ENCODE measurements around the gene VTCN1.

Gene VTCN1

GRCh38 chr1:117208580-117208979, 2.1 kb downstream of the VTCN1 start:
- no peak for DNase-seq

DNA sequence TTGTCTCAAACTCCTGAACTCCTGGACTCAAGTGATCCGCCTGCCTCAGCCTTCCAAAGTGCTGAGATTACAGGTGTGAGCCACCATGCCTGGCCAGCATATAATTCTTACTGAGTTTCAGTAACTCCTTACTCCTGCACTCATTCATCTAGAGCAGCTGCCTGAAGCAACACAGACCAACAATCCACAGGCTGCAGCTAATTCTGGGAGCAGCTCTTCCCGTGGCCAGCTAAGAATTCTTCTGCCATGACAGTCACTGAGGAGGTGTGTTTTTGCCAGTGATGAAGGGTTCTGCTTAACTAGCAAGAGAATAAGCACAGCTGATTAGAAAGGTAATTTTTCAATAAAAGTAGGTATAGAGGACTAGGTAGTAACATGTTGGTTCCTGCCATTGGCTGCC, 5.4 kb downstream of the VTCN1 start:
- DNase-seq, result no peak

GRCh38 chr1:117201808-117202207, 8.9 kb downstream of the VTCN1 start:
- DNase-seq, result no peak

GRCh38 chr1:117198097-117198496, 12.6 kb downstream of the VTCN1 start:
- DNase-seq, result no peak

- no peak for DNase-seq
These were observed 21.0 kb downstream of the VTCN1 start for GRCh38 chr1:117189726-117190125.

DNA sequence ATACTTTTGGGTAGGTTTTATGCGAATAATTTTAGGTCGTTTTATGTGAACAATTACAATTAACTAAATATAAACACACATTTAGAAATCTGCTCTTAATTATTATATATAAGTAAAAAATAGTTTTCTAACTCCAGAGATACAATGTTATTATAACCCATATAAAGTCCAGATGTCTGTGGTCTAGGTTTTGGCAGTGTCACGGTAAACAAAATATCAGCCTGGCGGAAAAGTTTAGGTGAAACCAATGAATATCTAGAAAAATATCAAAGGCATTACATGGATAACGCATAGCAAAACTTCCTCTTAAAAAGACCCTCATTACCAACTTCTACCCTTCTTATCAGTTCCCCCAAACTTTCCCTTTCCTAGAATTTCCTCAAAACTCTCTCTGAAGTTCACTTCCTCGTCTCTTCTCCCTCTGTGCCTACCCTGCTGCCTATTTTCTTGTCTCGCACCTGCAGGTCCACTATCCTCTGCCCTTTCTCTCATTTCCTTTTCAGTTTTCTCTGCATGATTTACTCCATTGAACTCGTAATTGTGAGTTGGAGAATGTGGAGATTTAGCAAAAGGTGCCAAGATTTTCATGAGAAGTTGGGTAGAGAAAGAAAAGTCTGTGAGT, 21.8 kb downstream of the VTCN1 start:
- no peak for DNase-seq

- DNase-seq, result no peak
These were observed 22.4 kb downstream of the VTCN1 start for GRCh38 chr1:117188170-117188815.

- DNase-seq, result no peak
These were observed 27.6 kb downstream of the VTCN1 start for GRCh38 chr1:117183112-117183511.

DNA sequence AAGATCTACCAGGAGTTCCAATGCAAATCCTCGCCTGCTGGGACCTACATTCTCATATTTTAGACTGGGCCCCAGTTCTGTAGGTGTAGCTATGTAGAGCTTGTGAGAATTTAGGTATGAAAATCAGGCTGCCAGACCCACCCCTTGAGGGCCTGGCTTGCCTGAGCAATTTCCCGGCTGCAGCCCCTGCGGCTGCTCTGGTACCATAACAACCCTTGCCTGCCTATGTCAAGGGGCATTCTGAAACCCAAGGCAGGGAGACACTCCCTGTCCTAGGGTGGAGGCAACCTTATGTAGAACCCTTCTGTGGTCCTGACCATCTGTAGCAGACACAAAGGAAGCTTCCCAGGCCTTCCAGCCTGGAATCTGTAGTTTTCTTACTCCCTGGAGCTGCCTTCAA, 28.4 kb downstream of the VTCN1 start:
- no peak for DNase-seq

DNA sequence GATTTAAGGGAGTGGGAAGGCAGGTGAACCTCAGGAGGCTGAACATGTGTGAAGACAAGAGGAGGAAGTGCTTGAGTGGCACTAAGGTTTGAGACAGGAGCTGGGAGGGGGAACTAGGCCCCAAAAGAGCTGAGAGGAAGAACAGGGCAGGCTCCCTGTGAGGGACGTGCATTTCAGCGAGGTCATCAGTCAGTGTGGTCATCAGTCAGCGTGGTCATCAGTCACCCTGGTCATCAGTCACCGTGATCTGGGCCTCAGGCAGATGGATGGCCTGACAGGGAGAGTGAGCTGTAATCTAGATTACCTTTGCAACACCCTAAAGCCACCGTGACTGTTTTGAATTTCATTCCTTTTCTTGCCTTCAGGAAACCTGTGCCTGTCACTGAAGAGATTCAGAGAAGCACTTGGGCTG, 29.1 kb downstream of the VTCN1 start:
- DNase-seq, result no peak

- no peak for DNase-seq
These were observed 30.4 kb downstream of the VTCN1 start for GRCh38 chr1:117180147-117180967.

DNA sequence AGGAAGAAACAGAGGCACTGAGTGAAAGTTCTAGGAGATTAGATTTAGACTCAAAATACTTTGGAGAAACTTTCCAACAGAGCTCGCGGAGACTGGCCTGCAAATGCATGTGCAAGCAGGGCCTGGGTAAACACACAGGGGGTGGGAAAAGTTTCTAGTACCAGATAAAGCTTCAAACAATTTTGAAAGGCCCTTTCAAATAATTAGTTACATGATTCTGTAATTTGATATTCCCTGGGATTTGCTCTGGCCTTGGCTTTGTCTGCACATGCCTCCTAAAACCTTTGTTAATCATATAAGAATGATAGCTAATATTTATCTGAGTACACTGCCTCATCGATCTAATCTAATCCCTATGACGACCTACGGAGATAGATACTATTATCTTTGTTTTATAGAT, 31.3 kb downstream of the VTCN1 start:
- DNase-seq, result no peak

- no peak for DNase-seq
These were observed 32.0 kb downstream of the VTCN1 start for GRCh38 chr1:117178756-117179155.

- DNase-seq, result no peak
These were observed 33.4 kb downstream of the VTCN1 start for GRCh38 chr1:117177376-117177775.

DNA sequence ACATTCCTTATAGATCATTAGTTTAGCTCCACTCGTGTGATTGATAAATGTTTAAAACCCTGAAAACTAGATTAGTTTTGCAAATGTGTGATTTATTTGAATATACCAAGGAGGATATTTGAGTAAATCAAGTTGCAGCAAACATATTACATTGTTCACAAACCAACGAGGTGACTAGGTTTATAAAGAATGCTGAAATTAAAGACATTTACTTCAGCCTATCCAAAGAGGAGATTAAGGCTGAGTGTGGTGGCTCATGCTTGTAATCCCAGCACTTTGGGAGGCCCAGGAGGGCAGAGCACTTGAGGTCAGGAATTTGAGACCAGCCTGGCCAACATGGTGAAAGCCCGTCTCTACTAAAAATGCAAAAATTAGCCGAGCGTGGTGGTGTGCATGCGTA, 34.1 kb downstream of the VTCN1 start:
- no peak for DNase-seq

DNA sequence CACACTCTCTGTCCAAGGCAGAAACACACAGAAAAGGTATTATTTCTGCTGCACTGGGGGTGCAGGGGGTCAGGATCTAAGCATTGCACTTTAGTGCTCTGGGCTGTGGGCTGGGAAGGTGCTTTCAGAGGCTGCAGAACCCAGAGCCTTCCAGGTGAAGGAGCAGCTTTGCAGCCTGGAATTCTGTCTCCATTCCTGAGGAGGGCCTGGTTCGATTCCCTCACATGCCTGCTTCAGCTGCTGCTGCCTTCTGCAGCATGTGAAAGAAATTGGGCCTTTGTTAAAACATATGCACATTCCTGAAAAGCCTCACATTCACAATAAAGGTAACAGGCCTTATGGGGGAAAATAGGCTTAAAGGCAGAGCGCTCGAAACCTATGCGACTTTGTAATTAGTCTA, 35.9 kb downstream of the VTCN1 start:
- no peak for DNase-seq

GRCh38 chr1:117173691-117174090, 37.0 kb downstream of the VTCN1 start:
- DNase-seq, result no peak

GRCh38 chr1:117173006-117173405, 37.7 kb downstream of the VTCN1 start:
- no peak for DNase-seq

GRCh38 chr1:117171900-117172511, 38.7 kb downstream of the VTCN1 start:
- DNase-seq, result no peak

DNA sequence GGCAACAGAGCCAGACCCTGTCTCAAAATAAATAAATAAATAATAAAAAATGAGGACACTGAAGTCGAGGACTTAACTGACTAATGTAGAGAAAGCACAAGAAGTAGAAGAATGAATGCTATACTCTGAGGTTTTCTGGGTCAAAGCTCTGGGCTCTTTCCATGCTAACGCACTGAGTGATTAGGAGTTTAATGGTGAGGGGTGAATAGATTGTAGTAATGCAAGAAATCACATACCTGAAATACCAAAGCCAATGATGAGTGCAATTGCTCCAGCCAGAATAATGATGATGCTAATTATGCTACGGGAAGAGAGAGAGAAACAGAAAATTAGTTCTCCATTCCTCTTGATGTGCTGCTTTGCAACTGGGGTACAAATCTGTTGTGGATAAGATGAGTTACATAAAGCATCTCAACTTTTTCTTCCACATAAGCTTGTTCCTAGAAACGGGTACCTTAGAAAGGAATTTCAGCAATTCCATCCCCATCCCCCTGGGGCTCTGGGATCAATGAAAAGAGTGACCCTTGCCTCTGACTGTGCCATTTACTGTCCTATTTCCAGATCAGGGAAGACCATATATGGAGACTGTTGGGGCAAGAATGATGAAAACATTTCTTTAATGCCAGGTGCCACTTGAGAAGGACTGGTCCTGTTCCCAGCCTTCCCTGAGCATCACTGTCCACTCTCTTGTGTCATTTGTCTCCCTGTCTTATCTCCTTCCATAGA, 40.7 kb downstream of the VTCN1 start:
- DNase-seq, result no peak

GRCh38 chr1:117167402-117167801, 43.3 kb downstream of the VTCN1 start:
- DNase-seq, result no peak

GRCh38 chr1:117166076-117166475, 44.7 kb downstream of the VTCN1 start:
- DNase-seq, result no peak

DNA sequence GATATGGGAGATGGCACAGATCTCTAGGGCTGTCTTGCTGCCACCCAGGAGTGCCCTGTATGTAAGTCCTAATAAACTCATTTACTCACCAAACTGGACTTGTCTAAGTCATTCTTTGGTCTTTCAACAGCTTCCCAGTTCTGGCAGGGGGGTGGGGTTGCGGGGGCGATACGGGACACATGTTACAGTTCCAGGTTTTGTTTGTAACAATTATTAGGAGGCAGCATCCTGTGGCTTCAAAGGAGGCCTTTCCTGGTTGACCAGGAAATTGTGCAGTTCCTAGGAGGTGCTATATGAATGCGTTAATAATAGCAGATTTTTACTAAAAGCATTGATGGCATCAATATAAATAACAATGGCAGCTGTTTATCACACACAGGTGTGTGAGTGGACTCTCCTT, 46.5 kb downstream of the VTCN1 start:
- no peak for DNase-seq
